ENCODE measurements around the gene PSMB4.
"Not testable (repeated sequence)": the region's sequence is repeated elsewhere in the genome, so short reads cannot be mapped to it uniquely, and the experiment has no call there.

DNA sequence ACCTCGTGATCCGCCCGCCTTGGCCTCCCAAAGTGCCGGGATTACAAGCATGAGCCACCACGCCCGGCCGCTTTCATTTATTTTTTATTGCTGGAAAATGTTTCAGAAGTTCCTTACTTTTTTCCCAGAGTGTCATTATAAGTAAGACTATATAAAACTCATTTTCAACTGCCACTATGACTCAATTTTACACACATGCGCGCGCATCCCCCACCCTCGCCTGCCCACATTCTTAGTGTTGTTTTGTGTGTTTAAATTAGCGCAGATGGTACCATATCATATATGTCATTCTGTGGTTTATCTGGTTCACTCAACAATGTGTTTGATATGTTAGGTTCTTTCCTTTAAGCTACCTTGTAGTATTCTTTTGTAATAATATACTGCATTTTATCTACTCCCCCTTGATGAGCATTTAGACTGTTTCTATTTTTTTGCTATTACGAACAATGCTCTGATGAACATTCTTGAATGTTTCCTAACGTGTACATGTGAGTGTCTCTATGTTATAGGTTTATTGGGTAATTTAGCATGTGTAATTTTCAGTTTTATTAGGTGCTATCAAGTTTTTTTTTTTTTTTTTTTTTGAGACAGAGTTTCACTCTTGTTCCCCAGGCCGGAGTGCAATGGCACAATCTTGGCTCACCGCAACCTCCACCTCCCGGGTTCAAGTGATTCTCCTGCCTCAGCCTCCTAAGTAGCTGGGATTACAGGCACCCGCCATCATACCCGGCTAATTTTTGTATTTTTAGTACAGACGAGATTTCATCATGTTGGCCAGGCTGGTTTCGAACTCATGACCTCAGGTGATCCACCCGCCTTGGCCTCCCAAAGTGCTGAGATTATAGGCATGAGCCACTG is 8.9 kb upstream of the PSMB4 start:
- not testable (repeated sequence) for TF ChIP-seq POLR2A (IDR thresholded peaks at IDR 0.05; ENCODE audit: low read length); GATA1 (IDR thresholded peaks at IDR 0.05; ENCODE audit: low read depth, low read length)

All from erythroblast (primary cell).